Loucy (cell line): Measurements from ENCODE around the gene NRG2.

ENCODE experiments used
- CTCF ChIP-seq: fragments of 200-600 bp; sonication (generic); conservative IDR thresholded peaks from 2 replicates; pipeline ENCODE4 v1.5.1; 2014; ENCODE audit warnings: mild to moderate bottlenecking, antibody characterized with exemption, low read length
- EZH2phosphoT487 ChIP-seq: fragments of 200-600 bp; IDR thresholded peaks from 2 replicates; pipeline ENCODE4 v1.6.1; 2018; ENCODE audit warnings: antibody characterized with exemption, mild to moderate bottlenecking, moderate library complexity, borderline replicate concordance

- no peak for TF ChIP-seq CTCF
- no peak for TF ChIP-seq EZH2phosphoT487
Measured at GRCh38 chr5:139852696-139853095, 190.4 kb downstream of the NRG2 start.
